ENCODE measurements around the gene PACSIN3.
A peak's percentile ranks its signal among the peaks of the same experiment; 100 is the strongest.
"Not testable (repeated sequence)": the region's sequence is repeated elsewhere in the genome, so short reads cannot be mapped to it uniquely, and the experiment has no call there.

PACSIN3 gene

DNA sequence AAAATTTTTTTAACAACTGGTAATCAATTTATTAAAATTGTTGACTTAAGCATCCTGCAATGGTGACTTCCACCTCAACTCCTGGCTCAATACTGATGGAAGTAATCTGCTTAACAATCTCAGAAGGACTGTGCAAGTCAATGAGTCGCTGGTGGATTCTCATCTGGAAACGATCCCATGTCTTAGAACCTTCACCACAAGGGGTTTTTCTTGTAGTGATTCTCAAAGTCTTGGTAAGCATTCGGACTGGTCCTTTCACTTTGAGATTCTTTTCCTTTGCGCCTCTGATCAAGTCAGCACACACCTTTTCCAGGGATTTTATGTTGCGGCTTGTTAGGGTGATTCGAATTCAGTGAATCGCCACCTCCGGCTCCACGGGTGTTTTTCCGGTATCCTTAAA is 4.9 kb upstream of the PACSIN3 start:
- not testable (repeated sequence) for DNase-seq

DNA sequence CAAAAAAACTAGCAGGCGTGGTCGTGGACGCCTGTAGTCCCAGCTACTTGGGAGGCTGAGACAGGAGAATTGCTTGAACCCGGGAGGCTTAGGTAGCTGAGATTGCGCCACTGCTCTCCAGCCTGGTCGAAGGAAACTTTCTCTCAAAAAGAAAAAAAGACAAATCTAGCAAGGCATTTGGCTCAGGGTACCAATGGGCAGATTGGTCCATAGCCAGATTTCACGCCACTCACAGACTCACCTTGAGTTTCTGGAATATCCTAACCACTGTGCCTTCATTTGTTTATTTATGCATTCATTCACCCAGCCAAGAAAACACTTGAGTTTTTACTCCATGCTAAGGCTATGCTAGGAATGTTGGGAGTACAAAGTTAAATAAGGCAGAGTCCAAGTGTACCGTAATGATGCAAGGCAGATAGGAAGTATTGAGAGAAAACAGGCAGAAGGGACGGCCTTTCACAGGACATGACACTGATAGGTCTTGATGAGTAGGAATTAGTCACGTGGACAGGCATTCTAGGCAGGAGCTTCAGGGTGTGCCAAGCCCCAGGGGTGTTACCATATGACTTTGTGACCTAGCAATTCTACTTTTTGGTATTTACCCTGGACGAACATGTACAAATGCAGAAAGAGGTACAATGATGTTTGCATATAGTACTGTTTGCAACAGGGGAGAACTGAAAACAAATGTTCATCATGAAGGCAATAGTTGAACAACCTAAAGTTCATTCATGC is 3.0 kb upstream of the PACSIN3 start:
- no peak for DNase-seq

DNA sequence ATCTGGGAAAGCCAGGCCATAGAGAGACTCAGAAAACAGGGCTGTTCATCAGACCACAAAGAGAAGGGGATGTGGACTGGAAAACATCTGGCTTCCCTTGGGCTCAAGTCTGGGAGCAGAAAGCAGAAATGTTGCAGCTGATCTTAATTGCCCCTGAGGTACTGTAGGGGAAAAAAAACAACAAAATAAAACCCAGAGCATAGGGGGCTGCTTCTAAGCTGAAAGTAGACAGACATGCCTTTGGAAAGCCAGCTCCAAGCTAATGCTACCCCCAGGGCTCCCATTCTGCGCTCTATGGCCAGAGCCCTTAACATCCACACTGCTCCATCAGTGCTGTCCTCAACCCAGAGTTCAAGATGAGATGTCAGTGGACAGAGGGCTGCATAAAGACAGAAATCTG is 2.0 kb upstream of the PACSIN3 start:
- DNase-seq: no peak

DNA sequence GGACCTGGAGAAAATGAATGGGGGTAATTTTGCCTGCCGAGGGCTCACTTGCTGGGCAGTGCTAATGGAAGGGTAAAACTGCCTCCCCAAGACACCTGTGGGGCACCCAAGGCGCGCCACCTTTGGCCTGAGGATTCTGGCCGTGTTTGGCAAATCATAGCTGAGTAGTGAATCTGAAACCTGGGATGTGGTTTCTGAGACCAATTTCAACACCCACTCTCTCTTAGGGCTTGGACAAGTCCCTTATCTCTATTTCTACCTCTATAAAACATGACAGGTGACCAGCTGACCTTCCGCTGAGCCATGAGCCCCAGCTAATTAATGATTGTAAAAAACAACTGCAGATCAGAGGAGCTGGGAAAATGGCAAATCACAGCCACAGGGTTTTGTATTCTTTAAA is 1.5 kb upstream of the PACSIN3 start:
- DNase-seq: no peak

DNA sequence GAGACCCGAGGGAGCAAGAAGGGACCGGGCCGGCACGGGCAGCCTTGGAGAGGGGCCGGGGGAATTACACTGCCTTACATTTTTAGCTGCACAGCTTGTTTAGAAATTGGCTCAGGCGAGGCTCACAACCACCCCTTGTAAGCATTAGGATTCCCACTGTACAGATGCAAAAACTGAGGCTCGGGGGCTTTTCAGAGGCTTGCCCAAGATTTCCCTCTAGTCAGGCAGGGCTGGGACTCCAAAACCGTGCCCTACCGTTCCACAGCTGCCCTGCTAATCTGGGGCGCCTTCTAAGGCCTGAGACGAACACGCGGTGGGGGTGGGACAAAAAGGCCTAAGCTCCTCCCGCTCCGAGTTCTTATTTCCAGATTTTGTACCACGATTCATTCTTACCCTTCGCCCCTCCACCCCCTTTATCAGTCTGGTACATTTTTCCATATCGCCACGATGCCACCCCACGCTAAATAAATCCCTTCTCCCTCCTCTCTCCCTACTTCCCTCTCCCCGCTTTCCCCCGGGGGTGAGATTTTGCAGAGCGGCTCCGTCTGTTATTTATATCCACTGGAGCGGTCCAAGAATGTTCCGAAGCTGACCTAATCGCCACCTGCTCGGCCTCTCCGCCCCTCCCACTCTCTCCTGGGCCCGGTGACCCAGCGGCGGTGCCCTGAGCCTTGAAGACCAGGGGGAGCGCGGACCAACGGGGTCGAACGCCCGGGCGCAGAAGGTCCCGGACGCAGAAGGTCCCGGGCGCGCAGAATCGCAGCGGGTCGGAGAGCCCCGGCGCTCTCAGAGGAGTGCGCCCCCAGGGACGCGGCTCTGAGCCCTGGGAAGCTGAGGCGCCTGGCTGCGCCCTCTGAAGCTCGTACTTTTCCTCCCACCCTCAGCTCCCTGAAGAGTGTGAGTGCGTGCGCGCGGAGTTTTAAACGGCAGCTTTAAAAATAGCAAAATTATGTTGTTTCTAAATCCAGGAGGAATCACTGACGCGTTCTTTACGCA is 764 bp upstream of the PACSIN3 start:
- peak; percentile 57 for DNase-seq

DNA sequence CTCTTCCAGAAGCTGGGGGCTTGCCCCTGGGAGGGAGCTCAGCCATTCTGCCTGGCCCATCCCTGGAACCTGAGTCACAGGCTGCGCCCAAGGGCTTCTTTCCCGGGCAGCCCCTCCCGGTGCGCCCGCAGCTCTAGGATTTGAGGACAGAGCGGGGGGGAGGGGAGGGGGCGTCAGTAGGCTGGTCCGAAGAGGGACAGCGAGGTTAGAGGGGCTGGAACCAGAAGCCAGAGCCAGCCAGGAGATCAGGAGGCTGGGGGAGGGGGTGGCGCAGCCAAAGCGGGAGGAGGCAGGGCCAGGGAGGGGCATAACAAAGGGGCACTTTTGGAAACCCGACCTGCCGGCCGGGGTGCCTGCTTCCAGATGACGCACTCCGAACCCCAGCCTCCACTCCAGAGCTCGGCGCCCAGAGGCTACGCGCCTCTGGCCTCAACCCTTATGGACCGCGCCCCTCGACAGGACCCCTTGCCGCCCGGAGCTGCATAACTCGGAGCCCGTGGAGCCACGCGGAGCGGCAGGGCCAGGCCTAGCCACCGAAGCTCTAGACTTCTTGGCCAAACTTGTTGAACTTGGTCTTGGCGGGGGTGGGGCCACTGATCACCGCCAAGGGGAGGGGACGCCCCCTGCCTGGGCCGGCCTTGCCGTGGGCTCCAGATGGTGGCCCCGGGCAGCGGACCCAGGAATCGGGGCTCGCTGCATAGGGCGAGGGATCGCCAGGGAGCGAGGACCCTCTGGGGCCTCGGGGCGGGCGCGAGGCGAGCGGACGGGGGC is 744 bp downstream of the PACSIN3 start:
- no peak for DNase-seq

DNA sequence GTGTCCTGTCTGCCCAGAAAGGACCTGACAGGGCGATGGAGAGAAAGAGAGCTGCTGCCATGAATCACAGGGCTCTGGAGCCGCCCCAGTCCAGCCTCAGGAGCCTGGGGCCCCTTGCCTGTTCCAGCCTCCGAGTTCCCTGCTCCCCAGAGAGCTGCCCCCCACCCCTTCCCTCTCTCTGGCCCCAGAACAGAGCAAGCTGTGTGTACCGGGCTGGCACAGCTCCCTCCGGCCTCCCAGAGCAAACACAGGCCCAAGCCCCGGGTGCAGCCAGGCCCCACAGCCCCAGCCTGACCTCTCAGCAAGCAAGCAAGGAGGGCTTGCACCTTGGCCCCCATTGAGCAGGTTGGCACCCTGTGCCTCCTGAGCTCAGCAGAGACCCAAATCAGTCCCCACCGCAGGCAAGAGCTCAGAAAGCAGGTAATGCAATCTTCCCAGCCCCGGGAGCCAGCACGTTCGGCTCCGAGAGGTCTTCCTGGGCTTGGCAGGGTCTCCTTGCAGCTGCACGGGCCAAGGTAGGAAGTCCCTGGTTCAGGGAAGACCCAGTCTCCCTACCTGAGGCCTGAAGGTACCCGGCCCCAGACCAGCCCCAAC is 1.4 kb downstream of the PACSIN3 start:
- no peak for DNase-seq

DNA sequence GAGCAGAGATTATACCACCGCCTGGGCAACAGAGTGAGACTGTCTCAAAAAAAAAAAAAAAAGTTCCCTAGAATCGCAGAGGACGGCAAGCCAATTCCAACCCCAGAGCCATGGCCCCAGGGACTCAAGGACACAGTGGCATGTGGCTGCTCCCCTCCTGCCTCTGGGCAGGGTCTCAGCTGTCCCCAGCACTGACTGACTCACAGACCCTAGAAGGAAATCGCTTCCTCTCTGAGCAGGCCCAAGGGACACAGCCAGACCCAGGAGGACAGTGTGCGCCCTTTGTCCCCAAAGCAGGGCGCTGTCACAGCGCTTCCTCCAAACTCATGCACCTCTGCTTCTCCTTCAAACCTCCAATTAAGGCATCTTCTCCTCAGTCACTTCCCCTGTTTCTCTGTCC is 2.3 kb downstream of the PACSIN3 start:
- no peak for DNase-seq

DNA sequence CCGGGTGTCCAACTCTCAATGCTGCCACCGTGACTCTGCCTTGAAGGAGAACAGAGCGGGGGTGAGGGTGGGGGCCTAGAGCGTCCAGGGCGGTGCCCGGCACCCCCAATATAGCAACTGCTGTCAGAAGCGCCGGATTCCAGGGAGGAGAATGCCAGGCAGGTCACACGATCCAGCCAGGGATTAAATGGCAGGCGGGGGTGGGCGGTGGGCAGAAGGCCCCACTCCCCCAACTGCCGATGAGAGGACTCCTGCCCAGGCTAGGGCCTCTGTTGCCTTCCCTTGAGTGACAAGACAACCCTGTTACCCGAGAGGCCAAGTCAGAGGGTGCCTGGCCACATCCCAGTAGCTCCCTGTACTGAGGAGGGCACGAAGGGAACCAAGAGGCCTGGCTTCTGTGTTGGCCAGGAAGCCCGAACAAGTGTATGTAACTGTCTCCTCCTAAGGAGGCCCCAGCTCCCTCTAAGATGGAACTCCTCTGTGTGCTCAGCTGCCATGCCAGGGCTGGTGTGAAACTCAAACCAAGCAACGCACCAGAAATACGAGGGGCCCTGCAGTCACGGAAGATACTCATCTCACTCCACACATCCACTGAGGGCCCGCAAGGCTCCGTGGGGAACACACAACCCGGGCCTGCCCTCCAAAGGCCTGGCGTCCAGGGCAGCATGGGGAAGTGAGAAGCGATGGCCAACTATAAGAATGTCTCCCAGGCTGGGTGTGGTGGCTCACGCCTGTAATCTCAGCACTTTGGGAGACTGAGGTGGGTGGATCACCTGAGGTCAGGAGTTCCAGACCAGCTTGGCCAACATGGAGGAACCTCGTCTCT is 3.0 kb downstream of the PACSIN3 start:
- no peak for DNase-seq

DNA sequence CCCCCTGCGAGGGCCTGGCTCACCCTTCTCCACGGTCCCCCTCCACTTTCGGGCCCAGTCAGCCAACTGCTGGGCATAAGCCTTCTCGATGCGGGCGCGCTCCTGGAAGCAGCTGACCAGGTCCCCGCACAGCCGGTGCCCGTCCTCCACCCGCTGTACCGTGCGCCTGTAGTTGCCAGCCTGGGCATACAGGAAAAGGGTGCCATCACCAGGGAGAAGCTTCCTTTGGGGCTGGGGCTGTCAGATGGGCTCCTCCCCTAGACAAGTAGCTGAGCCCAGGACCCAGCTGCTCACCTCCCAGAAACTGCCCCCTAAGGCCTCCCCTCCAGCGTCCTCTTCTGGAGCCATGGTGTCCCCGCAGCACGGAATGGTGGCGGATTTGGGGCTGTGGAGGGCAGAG is 3.9 kb downstream of the PACSIN3 start:
- DNase-seq: no peak

DNA sequence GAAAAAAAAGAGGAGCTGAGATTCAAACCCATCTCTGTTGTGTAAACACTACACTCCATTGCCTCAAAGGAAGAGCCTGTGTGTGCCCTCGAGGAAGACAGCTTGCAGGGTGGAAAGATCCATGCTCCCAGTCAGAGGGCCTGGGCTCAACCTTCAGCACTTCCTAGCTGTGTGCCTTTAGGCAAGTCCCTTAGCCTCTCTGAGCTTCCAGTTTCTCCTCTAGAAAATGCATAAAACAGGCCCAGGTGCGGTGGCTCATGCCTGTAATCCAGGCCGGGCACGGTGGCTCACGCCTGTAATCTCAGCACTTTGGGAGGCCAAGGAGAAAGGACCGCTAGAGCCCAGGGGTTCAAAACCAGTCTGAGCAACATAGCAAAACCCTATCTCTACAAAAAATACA is 5.0 kb downstream of the PACSIN3 start:
- no peak for DNase-seq

DNA sequence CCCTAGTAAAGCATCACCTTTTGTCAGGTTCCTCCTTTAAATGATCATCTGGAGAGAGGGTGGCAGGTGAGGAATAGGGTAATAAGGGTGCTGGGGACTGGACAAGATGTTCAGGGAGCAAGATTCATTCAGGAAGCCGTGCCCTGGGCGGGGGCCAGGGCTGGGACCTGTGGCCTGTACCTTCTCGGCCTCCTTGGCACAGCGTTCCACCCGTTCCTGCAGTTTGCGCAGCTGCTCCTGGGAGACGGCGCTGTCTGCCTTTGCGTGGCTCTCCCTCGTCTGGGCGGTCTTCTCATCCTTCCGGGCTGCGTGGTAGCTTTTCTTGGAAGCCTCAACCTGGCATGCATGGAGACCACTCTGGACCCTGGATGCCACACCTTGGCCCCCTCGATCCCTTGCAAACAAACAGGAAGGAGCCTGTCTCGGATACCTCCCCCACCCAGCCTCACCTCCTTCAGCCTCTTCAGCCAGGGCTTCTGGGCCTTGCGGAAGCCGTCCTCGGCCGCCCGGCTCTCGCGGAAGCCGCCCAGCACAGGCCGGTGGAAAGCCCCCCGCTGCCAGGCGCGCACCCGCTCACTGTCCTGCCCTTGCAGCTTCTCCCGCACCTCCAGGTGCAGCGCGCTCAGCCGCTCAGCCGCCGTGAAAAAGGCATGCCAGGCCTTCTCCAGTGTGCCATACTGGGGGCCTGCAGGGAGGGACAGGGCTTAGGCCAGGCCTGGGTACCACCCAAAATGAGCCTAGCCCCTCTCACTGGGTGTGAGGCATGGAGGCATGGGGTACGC is 6.0 kb downstream of the PACSIN3 start:
- no peak for DNase-seq

DNA sequence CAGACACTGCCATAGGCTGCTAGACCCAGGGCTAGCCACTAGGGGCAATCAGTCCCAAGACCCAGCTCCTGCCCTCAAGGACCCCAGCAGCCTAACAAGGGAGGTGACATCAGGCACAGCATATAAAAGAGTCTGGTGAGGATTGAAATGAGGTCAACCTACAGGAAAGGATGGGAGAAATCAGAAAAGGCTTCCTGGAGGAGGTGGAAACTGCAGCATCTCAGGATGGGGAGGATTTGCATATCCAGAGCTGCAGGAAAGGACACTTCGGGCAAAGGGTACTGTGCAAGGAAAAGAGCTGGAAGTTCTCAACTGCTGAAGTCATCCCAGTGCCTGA is 6.6 kb downstream of the PACSIN3 start:
- peak; percentile 60 for DNase-seq

DNA sequence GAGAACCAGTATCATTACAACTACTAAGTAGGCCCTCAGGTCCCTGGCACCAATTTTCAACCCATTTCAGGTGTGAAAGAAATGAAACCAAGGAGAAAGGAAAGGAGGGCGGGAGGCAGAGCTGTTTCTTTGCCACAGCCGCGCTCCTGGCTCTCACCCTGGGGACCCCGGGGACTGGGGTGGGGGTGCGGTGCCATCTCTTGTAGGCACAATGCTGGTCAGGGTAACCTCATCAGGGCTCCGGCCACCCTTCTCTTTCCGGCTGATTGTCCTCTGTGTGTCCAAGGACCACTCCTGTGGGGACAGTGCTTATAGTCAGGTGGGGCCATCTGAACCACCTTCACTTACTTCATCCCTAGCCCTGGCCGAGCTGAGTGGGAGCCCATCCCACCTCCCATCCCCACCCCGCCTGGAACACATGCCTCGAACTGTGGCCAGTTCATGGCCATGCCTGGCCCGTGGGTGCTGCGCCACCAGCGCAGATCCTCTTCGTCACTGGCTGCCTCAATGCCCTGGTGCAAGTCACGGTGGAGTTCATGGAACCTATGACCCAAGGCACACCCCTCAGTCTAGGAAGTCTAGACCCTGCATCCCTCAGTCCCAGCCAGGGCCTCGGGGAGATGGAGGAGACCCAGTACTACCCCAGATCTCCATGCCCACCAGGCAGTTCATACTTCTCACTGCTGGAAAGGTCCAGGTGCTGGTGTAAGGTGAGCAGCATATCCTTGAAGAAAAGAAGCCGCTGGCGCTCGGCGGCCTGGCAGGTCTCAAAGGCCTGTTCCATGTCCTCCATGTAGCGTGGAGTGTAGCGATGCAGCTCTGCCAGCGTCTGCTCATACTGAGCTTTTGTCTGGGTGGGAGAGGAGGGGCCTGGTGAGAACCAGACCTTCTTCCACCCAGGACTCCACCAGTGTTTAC is 7.2 kb downstream of the PACSIN3 start:
- no peak for DNase-seq

DNA sequence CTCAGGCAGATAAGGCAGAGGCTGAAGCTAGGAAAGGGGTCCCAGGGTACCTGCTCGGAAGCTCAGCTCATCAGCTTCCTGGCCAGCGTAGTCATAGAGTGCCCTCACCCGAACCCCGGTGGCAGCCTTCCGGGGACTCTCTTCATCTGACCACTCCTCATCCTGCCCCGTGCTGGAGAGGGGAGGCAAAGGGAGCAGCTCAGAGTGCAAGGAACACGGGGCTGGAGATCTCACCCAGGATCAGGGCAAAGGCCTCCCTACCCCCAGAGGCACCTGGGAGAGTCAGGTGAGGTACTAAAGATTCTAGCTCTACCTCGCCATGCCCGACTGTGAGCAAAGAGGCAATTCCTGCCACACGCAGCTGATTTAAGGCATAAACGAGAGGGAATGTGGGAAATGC is 7.9 kb downstream of the PACSIN3 start:
- no peak for DNase-seq

DNA sequence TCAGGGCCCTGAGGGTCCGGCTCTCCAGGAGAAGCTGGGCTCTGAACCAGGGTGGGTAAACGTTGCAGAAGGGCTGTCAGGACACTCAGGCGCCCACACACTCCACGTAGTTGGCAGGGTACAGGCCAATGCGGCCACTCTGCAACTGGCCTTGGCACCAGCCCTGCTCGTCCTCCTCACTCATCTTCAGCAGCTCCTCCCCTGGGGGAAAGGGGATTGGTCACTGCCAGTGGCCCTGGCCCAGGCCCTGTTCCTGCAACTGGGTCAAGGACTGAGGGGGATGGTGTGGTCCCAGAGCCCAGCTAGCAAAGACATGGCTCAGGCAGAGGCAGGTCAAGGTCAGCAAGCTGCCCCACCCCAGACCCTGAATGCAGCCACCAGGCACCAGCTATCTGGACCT is 8.4 kb downstream of the PACSIN3 start:
- DNase-seq: no peak

DNA sequence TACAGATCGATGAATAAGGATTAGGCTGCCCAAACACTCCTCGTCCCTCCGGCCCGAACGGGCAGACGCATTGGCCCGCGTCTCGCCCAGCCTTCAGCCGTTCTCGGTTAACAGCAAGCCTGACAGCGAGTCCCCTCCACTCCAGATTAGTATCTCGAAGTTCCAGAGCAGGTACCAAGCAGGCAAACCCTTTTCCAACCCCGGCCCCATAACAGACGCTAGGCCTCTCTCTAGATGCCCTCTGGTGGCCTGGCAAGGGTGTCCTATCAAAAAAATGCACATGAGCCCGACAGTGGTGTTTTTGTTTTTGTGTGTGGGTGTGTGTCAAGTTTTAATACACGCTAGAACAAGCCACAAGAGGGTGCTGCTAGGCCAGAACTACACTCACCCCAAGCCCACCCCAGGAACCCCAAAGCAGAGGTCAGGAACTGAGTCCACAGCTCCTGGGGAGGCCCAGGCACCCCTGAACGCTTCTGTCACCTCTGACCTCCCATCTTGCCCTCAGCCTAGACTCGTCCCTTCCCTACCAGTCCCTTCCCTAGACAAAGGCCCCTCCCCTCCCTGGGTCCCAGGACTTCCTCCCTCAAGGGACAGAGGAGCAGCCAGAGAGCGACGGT is 8.9 kb downstream of the PACSIN3 start:
- peak; percentile 78 for DNase-seq

DNA sequence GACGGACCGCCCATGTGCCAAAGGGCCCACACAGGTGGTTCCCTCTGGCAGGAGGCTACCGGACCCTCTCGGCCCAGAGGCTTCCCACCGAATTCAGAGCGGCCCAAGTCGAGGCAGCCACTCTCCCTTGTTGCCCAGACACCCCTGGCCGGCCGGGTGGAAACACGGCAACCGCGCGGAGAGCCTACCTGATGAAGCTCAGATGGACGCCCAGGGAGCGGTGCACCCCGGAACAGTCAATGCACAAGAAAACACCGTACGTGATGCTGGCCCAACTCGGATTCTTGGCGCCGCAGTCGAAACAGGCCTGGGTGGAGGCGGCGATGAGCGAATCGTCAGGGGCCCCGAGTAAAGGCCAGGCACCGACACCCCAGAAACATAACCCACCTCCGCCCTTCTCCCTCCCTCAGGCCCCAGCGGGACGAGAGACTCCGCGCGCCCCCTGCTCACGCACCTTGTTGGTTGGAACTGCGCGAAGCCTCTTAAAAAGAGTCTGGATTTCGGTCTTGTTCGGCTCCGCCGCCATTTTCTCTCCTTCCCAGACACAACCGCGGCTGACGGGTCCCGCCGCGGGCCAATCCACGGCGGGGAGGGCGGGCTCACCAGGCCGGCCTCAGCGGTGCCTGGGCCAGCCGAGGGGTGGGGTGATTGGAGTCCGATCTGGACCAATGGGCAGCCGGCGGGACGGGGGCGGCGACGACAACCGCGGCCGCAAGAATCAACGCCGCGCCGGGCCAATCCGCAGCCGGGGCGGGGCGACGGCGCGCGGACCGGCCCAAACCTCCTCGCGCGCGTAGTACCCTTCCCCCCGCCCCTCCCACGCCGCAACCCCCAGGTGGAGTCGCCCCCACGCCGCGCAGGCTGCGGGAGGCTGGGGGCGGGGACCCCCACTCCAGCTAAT is 9.7 kb downstream of the PACSIN3 start, which contains the start of gene ARFGAP2:
ARFGAP2 (minus strand) TSS at position 552 of the 901 bp plus-strand sequence; CDS start at position 526, 26 bp downstream.
- peak; percentile 97 for DNase-seq

Measured in stimulated activated CD4-positive, alpha-beta T cell treated with anti-CD3 and anti-CD28 coated beads, Interleukin-1b, Interleukin-23, amount 100 ng/mL, for 48 hours (primary cell).